OCI-LY1 (cell line): ENCODE data around the gene ADAM22.

Source experiments
- H2AFZ ChIP-seq: fragments of 200-600 bp; sonication (generic), shearing (Covaris generic); 2 replicates; pipeline ENCODE4 v1.6.0; 2014; ENCODE audit warnings: antibody characterized with exemption, mild to moderate bottlenecking, low read length
- H3F3A ChIP-seq: fragments of 200-600 bp; sonication (generic), shearing (Covaris generic); 2 replicates; pipeline ENCODE4 v1.6.0; 2014; ENCODE audit warnings: mild to moderate bottlenecking, antibody characterized with exemption, low read length, moderate library complexity; ENCODE audit not compliant: insufficient read depth
- H3K27ac ChIP-seq: fragments of 200-600 bp; sonication (generic); 2 replicates; pipeline ENCODE4 v1.5.1; 2014; ENCODE audit warnings: low read length, mixed run types, mild to moderate bottlenecking, low read depth; ENCODE audit not compliant: poor library complexity, severe bottlenecking
- H3K27me3 ChIP-seq: fragments of 200-600 bp; sonication (generic); 2 replicates; pipeline ENCODE4 v1.6.0; 2014; ENCODE audit warnings: antibody characterized with exemption, mild to moderate bottlenecking, low read length, moderate library complexity; ENCODE audit not compliant: insufficient read depth
- H3K36me3 ChIP-seq: fragments of 200-600 bp; sonication (generic); 2 replicates; pipeline ENCODE4 v1.6.1; 2014; ENCODE audit warnings: mild to moderate bottlenecking, antibody characterized with exemption, low read length, moderate library complexity, mixed read lengths; ENCODE audit not compliant: insufficient read depth
- H3K4me1 ChIP-seq: fragments of 200-600 bp; sonication (generic); 2 replicates; pipeline ENCODE4 v1.5.1; 2014; ENCODE audit warnings: mild to moderate bottlenecking, low read length, moderate library complexity; ENCODE audit not compliant: insufficient read depth, severe bottlenecking
- H3K4me2 ChIP-seq: fragments of 200-600 bp; sonication (generic), shearing (Covaris generic); 2 replicates; pipeline ENCODE4 v1.6.1; 2014; ENCODE audit warnings: low read length
- H3K4me3 ChIP-seq: fragments of 200-600 bp; sonication (generic); 2 replicates; pipeline ENCODE4 v1.5.1; 2014; ENCODE audit warnings: low read length, low read depth, mild to moderate bottlenecking, mixed read lengths; ENCODE audit not compliant: poor library complexity, severe bottlenecking
- H3K79me2 ChIP-seq: fragments of 200-600 bp; shearing (Covaris generic); 2 replicates; pipeline ENCODE4 v1.6.1; 2016; ENCODE audit warnings: mixed run types, low read length, mixed read lengths; ENCODE audit not compliant: insufficient read depth
- H3K9ac ChIP-seq: fragments of 200-600 bp; sonication (generic), shearing (Covaris generic); 2 replicates; pipeline ENCODE4 v1.6.1; 2014; ENCODE audit warnings: mild to moderate bottlenecking, low read length, mixed read lengths
- H3K9me2 ChIP-seq: fragments of 200-600 bp; sonication (generic), shearing (Covaris generic); 2 replicates; pipeline ENCODE4 v1.6.1; 2014; ENCODE audit warnings: low read depth, mild to moderate bottlenecking, low read length, mixed read lengths
- H3K9me3 ChIP-seq: fragments of 200-600 bp; shearing (Covaris generic); 2 replicates; pipeline ENCODE4 v1.6.1; 2014; ENCODE audit warnings: low read length, mixed read lengths
- H4K20me1 ChIP-seq: fragments of 200-600 bp; sonication (generic), shearing (Covaris generic); 2 replicates; pipeline ENCODE4 v1.6.0; 2016; ENCODE audit warnings: mild to moderate bottlenecking, low read length; ENCODE audit not compliant: insufficient read depth
- CTCF ChIP-seq: fragments of 200-600 bp; sonication (generic), shearing (Covaris generic); IDR thresholded peaks from 2 replicates; pipeline ENCODE4 v1.5.1; 2017; ENCODE audit warnings: mild to moderate bottlenecking, antibody characterized with exemption, low read length, moderate library complexity, mixed read lengths
- EZH2 ChIP-seq: fragments of 200-600 bp; sonication (generic), shearing (Covaris generic); IDR thresholded peaks from 2 replicates; pipeline ENCODE4 v1.8.0; 2017; ENCODE audit warnings: borderline replicate concordance, mixed run types, mild to moderate bottlenecking, antibody characterized with exemption, low read length, moderate library complexity, mixed read lengths

ADAM22 gene

DNA sequence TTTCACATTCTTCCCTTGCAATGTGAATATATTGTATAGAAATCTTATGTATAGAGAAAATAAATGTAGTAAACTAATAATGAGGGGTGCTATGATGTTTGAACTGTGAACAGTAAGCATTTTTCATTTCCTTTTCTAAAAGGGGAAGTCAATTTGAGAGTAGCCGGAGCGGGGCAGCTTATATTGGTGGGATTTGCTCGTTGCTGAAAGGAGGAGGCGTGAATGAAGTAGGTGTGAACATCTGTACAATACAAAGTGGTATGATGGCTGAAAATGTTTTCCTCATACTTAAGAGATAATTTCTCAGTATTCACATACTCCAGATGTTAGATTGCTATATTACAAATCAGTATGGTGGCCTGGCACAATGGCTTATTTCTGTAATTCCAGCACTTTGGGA is 198.7 kb downstream of the ADAM22 start:
- H3K9ac ChIP-seq = no peak overlapping the region
- no peak overlapping the region for H2AFZ ChIP-seq
- no peaks in the 10 kb centered on the region for H3K9me3 ChIP-seq
- no peaks in the 10 kb centered on the region for H3K27me3 ChIP-seq
- TF ChIP-seq CTCF = no peak
- no peak for TF ChIP-seq EZH2
- H3F3A ChIP-seq = no peaks in the 10 kb centered on the region
- H3K4me2 ChIP-seq = no peak overlapping the region
- no peaks in the 10 kb centered on the region for H3K79me2 ChIP-seq
- no peak overlapping the region for H3K27ac ChIP-seq
- no peaks in the 10 kb centered on the region for H3K36me3 ChIP-seq
- H4K20me1 ChIP-seq = no peaks in the 10 kb centered on the region
- peaks cover 8% of the 10 kb centered on the region for H3K4me1 ChIP-seq
- no peaks in the 10 kb centered on the region for H3K9me2 ChIP-seq
- no peak overlapping the region for H3K4me3 ChIP-seq

DNA sequence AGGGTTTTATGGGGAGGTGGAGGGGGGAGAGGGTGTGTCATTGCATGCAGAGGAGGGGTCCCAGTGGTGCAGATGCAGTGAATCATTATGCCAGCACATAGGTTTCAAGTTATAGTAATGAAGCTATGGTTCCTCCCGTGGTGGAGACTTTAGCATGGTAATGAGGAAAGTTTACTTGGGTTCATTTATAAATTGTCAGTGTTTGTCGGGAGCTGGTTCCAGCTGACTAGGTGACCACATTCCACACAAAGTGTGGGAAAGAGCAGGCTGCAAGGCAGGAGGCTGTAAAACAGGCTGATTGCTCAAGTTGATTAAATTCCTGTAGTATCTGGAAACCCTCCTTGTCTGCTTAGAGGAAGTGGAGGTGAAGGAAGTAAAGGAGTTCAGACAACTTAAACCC is 206.9 kb downstream of the ADAM22 start:
- TF ChIP-seq EZH2 = no peak
- TF ChIP-seq CTCF = no peak
- Histone ChIP-seq H3K9me3 (no peaks in the 10 kb centered on the region), H3K79me2 (no peaks in the 10 kb centered on the region), H3K4me1 (no peaks in the 10 kb centered on the region), H3K27me3 (no peaks in the 10 kb centered on the region), H3K9ac (no peak overlapping the region), H3K36me3 (no peaks in the 10 kb centered on the region), H2AFZ (no peak overlapping the region), H4K20me1 (no peaks in the 10 kb centered on the region), H3K4me3 (no peak overlapping the region), H3K4me2 (no peak overlapping the region), H3K27ac (no peak overlapping the region), H3F3A (no peaks in the 10 kb centered on the region), H3K9me2 (no peaks in the 10 kb centered on the region)

GRCh38 chr7:88141479-88141878 is 207.4 kb downstream of the ADAM22 start:
- Histone ChIP-seq H3K79me2 (no peaks in the 10 kb centered on the region), H3K4me2 (no peak overlapping the region), H3K27ac (no peak overlapping the region), H3K36me3 (no peaks in the 10 kb centered on the region), H3K4me3 (no peak overlapping the region), H3K4me1 (no peaks in the 10 kb centered on the region), H3K9me3 (no peaks in the 10 kb centered on the region), H3K27me3 (no peaks in the 10 kb centered on the region), H3K9ac (no peak overlapping the region), H3F3A (no peaks in the 10 kb centered on the region), H3K9me2 (no peaks in the 10 kb centered on the region), H4K20me1 (no peaks in the 10 kb centered on the region), H2AFZ (no peak overlapping the region)
- TF ChIP-seq EZH2 = no peak
- no peak for TF ChIP-seq CTCF
